ENCODE data around the gene SENP8.

SENP8 gene

GRCh38 chr15:72173401-72173800 lies 55.2 kb downstream of the SENP8 start:
- no peak for DNase-seq (ENCODE audit: low read depth)
- H3K4me3 ChIP-seq (ENCODE audit: control insufficient read depth, low read depth, low read length): no peak overlapping the region
- TF ChIP-seq CTCF (IDR thresholded peaks at IDR 0.05; ENCODE audit: control insufficient read depth, insufficient read depth, low read depth, low read length, missing control alignments): no peak

GRCh38 chr15:72173864-72174550 lies 55.8 kb downstream of the SENP8 start:
- no peak for TF ChIP-seq CTCF (IDR thresholded peaks at IDR 0.05; ENCODE audit: control insufficient read depth, insufficient read depth, low read depth, low read length, missing control alignments)
- no peak overlapping the region for H3K4me3 ChIP-seq (ENCODE audit: control insufficient read depth, low read depth, low read length)
- DNase-seq (ENCODE audit: low read depth): no peak

- no peak overlapping the region for H3K4me3 ChIP-seq (ENCODE audit: control insufficient read depth, low read depth, low read length)
- DNase-seq (ENCODE audit: low read depth): no peak
- no peak for TF ChIP-seq CTCF (IDR thresholded peaks at IDR 0.05; ENCODE audit: control insufficient read depth, insufficient read depth, low read depth, low read length, missing control alignments)
Observed at GRCh38 chr15:72174551-72175165, 56.5 kb downstream of the SENP8 start.

- no peak overlapping the region for H3K4me3 ChIP-seq (ENCODE audit: control insufficient read depth, low read depth, low read length)
- DNase-seq (ENCODE audit: low read depth): no peak
- TF ChIP-seq CTCF (IDR thresholded peaks at IDR 0.05; ENCODE audit: control insufficient read depth, insufficient read depth, low read depth, low read length, missing control alignments): no peak
Observed at GRCh38 chr15:72175186-72176044, 57.2 kb downstream of the SENP8 start.

- DNase-seq (ENCODE audit: low read depth): no peak
- H3K4me3 ChIP-seq (ENCODE audit: control insufficient read depth, low read depth, low read length): no peak overlapping the region
- TF ChIP-seq CTCF (IDR thresholded peaks at IDR 0.05; ENCODE audit: control insufficient read depth, insufficient read depth, low read depth, low read length, missing control alignments): no peak
Observed at GRCh38 chr15:72176159-72176558, 58.0 kb downstream of the SENP8 start.

GRCh38 chr15:72176743-72177142 lies 58.5 kb downstream of the SENP8 start:
- no peak for TF ChIP-seq CTCF (IDR thresholded peaks at IDR 0.05; ENCODE audit: control insufficient read depth, insufficient read depth, low read depth, low read length, missing control alignments)
- no peak for DNase-seq (ENCODE audit: low read depth)
- H3K4me3 ChIP-seq (ENCODE audit: control insufficient read depth, low read depth, low read length): no peak overlapping the region
